Cardiac septum (tissue), 1 donor: Measurements from ENCODE around the gene LCE1D. TPM values are rescaled to one million over a fixed set of nuclear protein-coding genes. Genes with fewer than 3 reads are reported as not detected.

ENCODE experiments used
- DNase-seq: peaks from one replicate; pipeline ENCODE4 v3.0.0-alpha.2; 2020; ENCODE audit warnings: low spot score
- intact Hi-C: fragments of 100-400 bp; cut with DNase I; formaldehyde crosslinking; loops from one replicate; pipeline ENCODE4 v1.14.0; 2022
- total RNA-seq: library from RNA; stranded (reverse); fragmentation: NEBNext Ultra II Directional; extraction: Animal tissue kit (Norgen Biotek cat#: 25700); gene quantifications from one replicate; pipeline ENCODE4 v1.2.1, GENCODE V29; 2021
- donor health status: DM: no; HTN: no; CAD: no.

Gene LCE1D
- total RNA-seq, 1 donor from 2014 or later, result not detected

DNA sequence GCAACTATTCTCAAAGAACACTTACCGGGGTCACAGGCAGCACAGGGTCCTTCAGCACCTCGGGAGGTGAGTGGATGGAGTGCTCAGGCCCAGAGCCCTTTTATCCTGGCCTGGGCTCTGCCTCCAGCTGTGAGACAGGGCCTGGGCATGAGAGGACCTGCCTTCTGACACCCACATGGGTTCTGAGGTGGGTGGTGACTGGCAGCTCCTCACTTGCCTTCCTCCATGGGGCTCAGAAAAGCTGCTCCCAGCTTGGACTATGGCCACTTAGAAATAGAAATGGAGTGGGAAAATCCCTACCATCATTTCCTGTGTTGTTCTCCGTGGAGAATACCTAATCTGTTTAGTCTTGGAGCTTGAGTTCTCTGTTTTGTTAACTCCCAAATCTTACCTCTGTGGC lies 10.1 kb downstream of the LCE1D start, which contains the start of gene LCE1C:
Gene LCE1C, minus strand, starts transcription at position 76 of the 400 bp plus-strand sequence. CDS start 1,173 bp downstream, outside the sequence.
- intact Hi-C loops, result no loop called here
- DNase-seq, result no peak

DNA sequence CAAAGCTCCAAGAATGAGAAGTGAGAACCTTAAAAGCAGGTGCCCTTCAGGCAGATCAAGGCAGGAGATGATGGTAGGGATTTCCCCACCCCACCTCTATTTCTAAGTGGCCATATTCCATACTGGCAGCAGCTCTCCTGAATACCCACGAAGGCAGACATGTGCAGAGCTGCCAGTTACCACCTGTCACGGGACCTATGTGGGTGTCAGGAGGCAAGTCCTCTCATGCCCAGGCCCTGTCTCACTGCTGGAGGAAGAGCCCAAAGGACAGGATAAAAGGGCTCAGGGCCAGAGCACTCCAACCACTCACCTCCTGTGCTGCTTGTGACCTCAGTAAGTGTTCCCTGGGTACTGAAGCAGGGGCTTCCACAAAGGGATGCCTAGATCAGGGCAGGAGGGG lies 14.5 kb downstream of the LCE1D start:
- no peak for DNase-seq
- intact Hi-C loops, result no loop called here

DNA sequence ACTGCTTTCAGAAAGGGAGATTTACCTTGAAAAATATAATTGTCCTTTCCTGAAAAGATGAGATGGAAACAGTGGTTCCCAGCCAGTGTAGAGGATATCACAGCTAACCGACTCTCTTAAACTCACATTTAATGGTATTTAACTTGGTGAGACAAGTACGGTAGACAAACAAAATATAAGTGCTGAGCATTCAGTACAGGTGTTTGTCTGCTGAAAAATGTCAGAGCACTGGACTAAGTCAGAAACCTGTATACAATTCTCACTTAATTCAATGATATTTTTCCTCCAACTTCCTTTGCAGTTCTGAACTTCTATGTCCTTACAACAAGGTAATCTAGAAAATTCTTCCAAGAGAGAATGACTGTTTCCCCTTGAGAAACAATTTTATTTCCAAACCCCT lies 15.2 kb downstream of the LCE1D start, which contains the start of gene LCE1B:
Gene LCE1B, plus strand, starts transcription at position 301 of the 400 bp plus-strand sequence. CDS start 476 bp downstream, outside the sequence.
- intact Hi-C loops, result no loop called here
- no peak for DNase-seq

DNA sequence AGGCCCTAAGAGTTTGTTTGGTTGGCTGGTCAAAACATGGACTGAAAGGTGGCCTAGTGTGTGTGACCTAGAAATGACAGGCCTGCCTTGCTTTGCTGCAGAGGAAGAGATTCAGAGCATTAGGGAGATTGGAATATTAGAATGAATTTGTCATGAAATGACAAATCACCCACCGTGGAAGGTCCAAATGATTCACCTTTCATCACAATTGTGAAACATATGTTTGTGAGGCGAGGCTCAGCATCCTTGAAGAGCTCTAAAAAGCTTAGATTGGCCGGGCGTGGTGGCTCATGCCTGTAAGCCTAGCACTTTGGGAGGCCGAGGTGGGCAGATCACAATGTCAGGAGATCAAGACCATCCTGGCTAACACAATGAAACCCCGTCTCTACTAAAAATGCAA lies 20.8 kb downstream of the LCE1D start:
- intact Hi-C loops, result no loop called here
- DNase-seq, result no peak

DNA sequence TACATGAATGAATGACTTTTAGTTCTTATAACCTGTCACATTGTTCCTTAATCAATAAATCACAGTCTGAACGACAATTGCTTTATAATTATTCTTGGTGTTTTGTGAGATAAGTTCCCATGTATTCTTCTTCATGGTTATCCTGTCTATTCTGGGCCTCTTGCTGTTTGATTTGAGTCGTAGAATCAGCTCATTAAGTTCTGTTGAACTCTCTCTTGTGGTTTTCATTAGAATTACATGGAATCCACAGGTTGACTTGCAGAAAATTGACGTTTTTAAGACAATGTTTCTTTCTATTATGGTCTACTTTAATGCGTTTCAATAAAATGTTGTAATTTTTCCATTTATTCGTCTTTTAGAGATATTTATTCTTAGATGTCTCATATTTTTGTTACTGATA lies 26.8 kb downstream of the LCE1D start:
- intact Hi-C loops, result no loop called here
- no peak for DNase-seq

DNA sequence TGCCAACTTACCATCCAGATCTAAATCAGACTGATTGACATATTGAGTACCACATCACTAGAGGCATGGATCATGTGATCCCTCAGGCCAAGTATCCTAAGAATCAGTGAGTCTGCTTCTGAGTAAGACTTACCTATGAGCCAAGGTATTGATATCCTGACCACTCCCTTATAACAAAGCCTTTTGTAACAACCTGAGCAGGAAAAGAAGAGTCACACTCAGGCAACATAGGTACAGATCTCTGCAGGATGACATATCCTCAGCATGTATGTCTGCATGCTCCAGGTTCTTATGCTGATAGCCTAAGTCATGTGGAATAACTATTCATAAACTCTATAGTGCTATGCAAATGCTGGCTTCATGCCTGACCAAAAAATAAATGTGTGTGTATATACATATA lies 28.4 kb downstream of the LCE1D start:
- intact Hi-C loops, result no loop called here
- no peak for DNase-seq

DNA sequence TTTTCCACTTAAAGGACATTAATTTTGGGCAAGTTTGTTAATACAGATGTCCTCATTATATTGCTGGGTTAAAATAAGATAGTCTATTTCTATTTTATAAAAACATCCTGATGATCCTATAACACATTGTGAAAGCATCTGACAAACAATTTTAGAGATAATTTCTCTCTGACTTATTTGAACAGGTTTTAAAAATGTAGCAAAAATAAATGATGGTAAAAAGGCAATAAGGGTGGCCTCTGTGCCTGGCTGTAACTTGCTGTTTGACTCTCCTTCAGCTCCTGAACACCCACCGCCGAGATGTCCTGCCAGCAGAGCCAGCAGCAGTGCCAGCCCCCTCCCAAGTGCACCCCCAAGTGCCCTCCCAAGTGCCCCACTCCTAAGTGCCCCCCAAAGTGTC lies 30.7 kb downstream of the LCE1D start, which contains the start of gene LCE1A:
Gene LCE1A, plus strand, starts transcription at position 301 of the 400 bp plus-strand sequence. Its CDS starts 0 bp downstream, at position 301.
- intact Hi-C loops, result no loop called here
- no peak for DNase-seq

DNA sequence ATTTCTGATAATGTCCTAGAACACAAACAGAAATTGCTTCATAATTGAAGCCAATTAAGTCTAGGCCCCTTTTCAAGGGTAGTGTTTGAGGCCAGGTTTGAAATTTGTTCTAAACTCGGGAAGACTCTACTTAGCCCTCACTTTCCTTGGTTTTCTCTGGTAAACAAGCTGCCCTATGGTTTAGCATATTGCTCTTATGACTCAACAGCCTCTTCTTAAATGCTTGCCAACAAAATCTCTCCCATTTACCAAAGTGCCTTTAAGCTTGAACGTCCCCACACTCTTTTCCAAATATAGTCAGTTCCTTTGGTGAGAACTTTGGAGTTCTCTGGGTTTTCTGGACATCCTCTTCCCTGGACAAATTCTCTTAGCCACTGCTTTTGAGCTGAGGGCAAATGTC lies 40.3 kb downstream of the LCE1D start:
- intact Hi-C loops, result no loop called here
- no peak for DNase-seq

DNA sequence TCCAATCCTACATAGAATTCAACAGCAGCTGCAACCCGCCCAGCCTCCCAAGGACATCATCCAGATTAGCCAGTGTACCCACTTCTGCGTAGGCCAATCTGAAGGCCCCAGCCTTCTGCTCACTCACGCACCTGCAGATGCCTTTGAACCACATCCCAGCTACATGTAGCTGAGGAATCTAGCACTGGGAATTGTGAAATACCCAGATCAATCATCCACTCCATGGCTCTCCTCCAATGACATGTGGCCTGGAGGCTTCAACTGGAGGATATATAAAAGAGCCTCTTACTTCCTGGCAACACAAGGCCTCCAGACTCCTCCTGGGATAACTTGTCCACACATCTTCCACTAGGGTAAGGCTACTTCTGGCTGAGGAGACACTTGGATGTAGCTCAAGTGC lies 46.0 kb downstream of the LCE1D start, which contains the start of gene LCE6A:
Gene LCE6A, plus strand, starts transcription at position 301 of the 400 bp plus-strand sequence. CDS start 665 bp downstream, outside the sequence.
- intact Hi-C loops, result no loop called here
- DNase-seq, result no peak

Other genes with a start within 250 kb of the LCE1D start
- not detected for gene LCE3E, start 229.9 kb upstream of the LCE1D start, total RNA-seq
- not detected for gene LCE3D, start 216.2 kb upstream of the LCE1D start, total RNA-seq
- not detected for gene LCE3C, start 196.5 kb upstream of the LCE1D start, total RNA-seq
- not detected for gene LCE3B, start 182.9 kb upstream of the LCE1D start, total RNA-seq
- gene LCE3A, start 173.6 kb upstream of the LCE1D start, total RNA-seq, result not detected
- not detected for gene LCE2D, start 133.3 kb upstream of the LCE1D start, total RNA-seq
- not detected for gene LCE2C, start 121.4 kb upstream of the LCE1D start, total RNA-seq
- gene LCE2B, start 110.6 kb upstream of the LCE1D start, total RNA-seq, result not detected
- not detected for gene LCE2A, start 98.4 kb upstream of the LCE1D start, total RNA-seq
- not detected for gene LCE4A, start 88.6 kb upstream of the LCE1D start, total RNA-seq
- not detected for gene KPRP, start 38.7 kb upstream of the LCE1D start, total RNA-seq
- not detected for gene LCE1F, start 21.6 kb upstream of the LCE1D start, total RNA-seq
- not detected for gene LCE1E, start 10.5 kb upstream of the LCE1D start, total RNA-seq
- not detected for gene LCE1C, start 9.9 kb downstream of the LCE1D start, total RNA-seq
- not detected for gene LCE1B, start 15.2 kb downstream of the LCE1D start, total RNA-seq
- not detected for gene LCE1A, start 30.8 kb downstream of the LCE1D start, total RNA-seq
- not detected for gene LCE6A, start 46.1 kb downstream of the LCE1D start, total RNA-seq
- not detected for gene LCE7A, start 63.3 kb downstream of the LCE1D start, total RNA-seq
- gene SMCP, start 81.6 kb downstream of the LCE1D start, total RNA-seq, result not detected
- gene IVL, start 111.8 kb downstream of the LCE1D start, total RNA-seq, result not detected
- not detected for gene SPRR5, start 150.5 kb downstream of the LCE1D start, total RNA-seq
- gene SPRR4, start 173.9 kb downstream of the LCE1D start, total RNA-seq, result not detected
- not detected for gene SPRR1A, start 187.4 kb downstream of the LCE1D start, total RNA-seq
- gene SPRR3, start 205.0 kb downstream of the LCE1D start, total RNA-seq, result not detected
- gene SPRR1B, start 234.5 kb downstream of the LCE1D start, total RNA-seq, result not detected
- gene SPRR2D, start 244.4 kb downstream of the LCE1D start, total RNA-seq, result not detected